Measurements from ENCODE around the gene FBLL1.
"Not testable (repeated sequence)": the region's sequence is repeated elsewhere in the genome, so short reads cannot be mapped to it uniquely, and the experiment has no call there.

Gene FBLL1

GRCh38 chr5:168528521-168529373 lies at the start of gene FBLL1:
TSS of gene FBLL1 (plus strand) at chr5:168529305. CDS start at chr5:168529505, 200 bp downstream.
- DNase-seq = peak; percentile 71

DNA sequence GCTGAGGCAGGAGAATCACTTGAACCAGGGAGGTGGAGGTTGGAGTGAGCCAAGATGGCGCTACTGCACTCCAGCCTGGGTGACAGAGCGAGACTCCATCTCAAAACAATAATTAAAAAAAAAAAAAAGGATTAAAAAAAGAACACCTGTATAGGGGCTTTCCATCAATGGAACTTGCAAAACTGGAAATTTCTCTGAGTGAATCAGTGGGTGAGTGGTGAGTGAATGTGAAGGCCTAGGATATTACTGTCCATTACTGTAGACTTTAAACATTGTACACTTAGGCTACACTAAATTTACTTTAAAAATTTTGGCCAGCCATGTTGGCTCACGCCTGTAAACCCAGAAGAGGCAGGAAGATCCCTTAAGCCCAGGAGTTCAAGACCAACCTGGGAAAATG lies 48.5 kb upstream of the FBLL1 start:
- DNase-seq = no peak

DNA sequence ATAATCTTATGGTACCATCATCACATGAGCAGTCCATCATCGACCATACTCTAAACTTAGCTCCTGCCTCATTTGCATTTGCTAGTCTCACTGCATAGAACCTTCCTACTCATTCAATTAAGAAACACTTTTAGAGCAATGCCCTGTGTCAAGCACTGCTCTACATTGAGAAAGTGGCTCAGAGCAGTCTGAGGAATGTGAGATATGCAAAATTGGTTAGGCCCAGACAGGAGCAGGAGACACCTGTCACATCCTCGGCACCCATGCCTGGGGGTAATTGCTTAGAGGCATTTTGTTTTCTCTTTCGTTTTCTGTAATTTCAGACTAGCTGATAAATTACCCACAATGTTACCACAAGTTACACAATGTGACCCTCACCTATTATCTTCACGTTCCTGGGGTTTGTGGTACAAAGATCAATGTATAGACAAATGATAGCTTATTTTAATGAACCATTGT lies 47.7 kb upstream of the FBLL1 start:
- peak; percentile 75 for DNase-seq

DNA sequence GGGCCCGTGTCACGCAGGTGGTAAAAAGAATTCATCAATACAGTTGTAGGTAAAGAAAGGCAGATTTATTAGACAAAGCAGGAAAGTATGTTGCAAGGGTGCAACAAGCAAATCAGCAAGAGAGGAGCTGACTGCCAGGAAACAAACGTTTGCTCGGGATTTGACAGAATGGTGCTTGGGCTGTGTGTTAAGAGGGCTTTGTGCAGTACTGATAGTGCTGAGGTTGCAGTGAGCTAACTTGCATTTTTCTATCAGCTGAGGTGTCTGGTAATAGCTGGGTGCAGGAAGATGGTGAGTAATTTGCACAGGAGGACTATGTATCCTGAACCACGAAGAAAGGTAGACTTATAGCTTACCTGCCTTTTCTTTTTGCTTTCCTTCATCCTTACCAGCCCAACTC lies 46.7 kb upstream of the FBLL1 start:
- no peak for DNase-seq

GRCh38 chr5:168486136-168486879 lies 42.8 kb upstream of the FBLL1 start, which contains the start of gene RARS1:
TSS of gene RARS1 (plus strand) at chr5:168486471. CDS start at chr5:168486499, 28 bp downstream.
- peak; percentile 98 for DNase-seq

DNA sequence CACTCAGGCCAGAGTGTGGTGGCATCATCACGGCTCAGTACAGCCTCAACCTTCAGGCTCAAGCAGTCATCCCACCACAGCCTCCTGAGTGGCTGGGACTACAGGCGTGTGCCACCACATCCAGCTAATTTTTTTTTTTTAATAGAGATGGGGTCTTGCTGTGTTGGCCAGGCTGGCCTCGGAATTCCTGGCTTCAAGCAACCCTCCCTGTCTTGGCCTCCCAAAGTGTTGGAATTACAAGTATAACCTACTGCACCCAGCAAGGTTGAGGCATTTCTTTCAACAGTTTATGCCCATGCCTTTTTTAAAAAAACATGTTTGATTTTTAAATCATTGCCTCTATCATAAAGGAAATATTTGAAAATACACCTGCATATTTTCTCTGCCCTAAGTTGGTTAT lies 40.0 kb upstream of the FBLL1 start:
- DNase-seq = no peak

- DNase-seq = no peak
Measured at GRCh38 chr5:168494057-168494555, 35.0 kb upstream of the FBLL1 start.

DNA sequence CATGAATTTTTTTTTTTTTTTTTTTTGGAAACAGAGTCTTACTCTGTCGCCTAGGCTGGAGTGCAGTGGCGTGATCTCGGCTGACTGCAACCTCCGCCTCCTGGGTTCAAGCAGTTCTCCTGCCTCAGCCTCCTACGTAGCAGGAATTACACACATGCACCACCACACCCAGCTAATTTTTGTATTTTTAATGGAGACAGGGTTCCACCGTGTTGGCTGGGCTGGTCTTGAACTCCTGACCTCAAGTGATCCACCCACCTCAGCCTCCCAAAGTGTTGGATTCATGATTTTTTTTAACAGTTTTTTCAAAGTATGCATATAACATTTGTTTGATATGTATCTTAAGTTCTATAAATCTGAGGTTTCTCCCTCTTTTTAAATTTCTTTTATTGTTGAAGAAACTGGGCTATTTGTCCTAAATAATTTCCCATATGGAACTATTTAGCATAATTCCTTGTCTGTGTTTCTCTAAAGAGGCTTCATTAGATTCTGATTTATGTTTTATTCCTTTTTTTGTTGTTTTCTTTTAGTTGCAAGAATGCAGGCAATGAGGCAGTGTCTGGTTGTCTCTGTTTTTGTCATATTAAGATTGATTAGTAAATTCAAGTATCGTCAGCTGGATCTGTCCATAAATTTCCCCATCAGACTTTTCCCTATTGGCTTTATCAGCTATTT lies 26.4 kb upstream of the FBLL1 start:
- no peak for DNase-seq

DNA sequence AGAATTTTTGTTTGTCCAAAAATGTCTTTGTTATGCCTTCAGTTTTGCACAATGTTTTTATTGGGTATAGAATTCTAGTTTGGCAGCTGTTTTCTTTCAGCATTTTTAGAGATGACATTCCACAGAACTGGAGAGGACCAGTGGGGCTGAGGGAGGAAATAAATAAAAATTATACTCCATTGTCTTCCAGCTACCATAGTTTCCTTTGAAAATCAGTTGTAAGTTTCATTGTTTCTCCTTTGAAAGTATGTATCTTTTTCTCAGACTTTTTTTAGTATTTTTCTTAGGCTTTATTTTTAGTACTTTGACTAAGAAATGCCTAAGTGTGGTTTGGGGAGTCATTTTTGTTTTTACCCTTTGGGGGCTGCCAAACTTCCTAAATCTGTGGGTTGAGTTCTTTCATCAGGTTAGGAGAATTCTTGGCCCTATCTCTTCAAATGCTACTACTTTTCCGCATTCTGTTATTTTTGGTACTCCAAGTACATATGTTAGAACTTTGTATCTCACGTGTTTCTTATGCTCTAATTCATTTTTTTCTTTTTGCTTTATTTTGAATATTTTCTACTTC lies 15.2 kb upstream of the FBLL1 start:
- no peak for DNase-seq

- DNase-seq = no peak
Measured at GRCh38 chr5:168525856-168526255, 3.2 kb upstream of the FBLL1 start.

- DNase-seq = no peak
Measured at GRCh38 chr5:168527756-168528295, 1.3 kb upstream of the FBLL1 start.

DNA sequence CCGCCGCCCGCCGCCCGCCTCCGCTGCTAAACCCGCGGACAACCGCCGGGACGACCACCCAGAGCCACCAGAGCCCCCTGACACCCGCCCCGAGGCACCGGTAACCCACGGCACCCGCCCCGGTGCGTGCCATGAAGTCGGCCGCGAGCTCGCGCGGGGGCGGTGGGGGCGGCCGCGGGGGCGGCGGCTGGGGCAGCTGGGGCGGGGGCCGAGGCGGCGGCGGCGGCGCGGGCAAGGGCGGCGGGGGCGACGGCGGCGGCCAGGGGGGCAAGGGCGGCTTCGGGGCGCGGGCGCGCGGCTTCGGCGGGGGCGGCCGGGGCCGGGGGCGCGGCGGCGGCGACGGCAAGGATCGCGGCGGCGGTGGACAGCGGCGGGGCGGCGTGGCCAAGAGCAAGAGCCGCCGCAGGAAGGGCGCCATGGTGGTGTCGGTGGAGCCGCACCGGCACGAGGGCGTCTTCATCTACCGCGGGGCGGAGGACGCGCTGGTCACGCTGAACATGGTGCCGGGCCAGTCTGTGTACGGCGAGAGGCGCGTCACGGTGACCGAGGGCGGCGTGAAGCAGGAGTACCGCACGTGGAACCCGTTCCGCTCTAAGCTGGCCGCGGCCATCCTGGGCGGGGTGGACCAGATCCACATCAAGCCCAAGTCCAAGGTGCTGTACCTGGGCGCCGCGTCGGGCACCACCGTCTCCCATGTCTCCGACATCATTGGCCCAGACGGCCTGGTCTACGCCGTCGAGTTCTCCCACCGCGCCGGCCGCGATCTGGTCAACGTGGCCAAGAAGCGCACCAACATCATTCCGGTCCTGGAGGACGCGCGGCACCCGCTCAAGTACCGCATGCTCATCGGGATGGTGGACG lies 499 bp downstream of the FBLL1 start:
- no peak for DNase-seq

DNA sequence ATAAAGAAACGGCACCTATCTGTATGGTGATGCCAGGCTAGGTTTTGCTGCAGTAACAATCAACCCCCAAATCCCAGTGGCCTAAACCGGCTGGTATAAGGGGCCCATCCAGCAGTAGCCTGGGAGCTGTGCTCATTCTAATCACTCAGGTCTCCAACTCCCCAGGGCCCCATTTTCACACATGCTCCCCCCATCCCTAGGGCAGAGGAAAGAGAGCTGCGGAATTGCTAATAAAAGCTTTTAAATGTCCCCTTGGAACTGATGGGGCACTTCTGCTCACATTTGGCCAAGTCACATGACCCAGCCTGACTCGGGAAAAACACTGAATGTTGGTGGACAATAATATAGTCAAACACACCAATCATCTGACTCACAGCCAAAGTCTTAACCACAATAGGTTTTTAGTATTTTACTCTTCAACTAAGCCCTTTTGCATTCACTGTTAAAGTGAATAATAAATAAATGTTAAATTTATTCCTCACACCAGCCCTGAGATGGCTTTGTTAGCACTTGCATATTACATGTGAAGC lies 1.6 kb downstream of the FBLL1 start:
- no peak for DNase-seq

DNA sequence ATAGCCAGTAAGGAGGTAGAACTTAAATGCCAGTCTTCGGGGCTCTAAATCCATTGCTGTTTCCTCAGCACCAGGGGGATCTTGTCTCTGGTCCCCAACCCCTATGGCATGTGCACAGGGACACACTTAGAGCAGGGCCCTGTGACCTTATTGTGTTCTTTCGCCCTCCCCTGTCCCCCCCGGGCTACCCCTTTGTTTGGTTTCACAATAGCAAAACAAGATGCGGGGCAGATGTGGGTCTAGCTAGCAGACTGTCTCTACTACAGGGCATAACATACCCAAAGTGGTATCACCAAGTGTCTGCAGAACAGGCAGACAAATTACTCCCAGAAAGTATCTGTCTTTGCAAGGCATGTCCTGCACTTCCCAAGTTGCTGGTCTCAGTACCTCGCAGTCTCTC lies 2.1 kb downstream of the FBLL1 start:
- no peak for DNase-seq

DNA sequence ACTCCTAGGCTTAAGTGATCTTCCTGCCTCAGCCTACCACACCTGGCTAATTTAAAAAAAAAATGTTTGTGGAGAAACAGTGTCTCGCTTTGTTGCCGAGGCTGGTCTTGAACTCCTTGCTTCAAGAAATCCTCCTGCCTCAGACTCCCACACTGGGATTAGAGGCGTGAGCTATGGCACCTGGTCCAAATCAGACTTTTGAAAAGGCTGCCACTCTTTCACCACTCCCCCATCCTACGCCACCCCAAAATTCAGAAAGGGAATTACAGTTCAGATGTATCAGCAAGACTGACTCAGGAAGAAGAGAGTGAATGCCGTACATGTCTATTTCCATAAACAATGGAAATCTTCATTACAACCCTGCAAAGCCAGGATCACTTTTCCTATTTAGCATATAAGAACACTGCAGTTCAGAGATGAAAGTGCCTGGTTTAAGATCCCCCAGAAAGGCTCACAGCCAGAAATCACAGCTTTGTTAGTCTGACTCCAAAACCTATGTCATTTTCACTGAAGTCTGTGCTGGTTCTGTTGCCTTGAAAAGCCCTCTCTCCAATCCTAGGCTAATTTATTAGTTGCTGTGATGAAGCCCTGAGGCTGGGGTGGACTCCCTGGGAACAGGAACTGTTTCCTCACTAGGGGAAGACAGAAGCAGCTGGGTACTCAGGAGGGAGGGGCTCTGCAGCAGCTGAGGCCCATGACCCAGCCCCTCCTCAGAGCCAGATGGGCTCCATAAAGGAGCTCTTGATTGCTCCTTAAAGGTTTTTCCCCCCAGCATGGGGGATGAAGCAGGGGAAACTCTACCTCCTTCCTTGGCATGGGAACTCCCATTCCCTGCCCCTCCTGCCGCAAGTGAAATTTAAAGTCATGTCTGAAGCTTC lies 3.1 kb downstream of the FBLL1 start:
- DNase-seq = no peak

- not testable (repeated sequence) for DNase-seq
Measured at GRCh38 chr5:168534351-168534750, 5.2 kb downstream of the FBLL1 start.

DNA sequence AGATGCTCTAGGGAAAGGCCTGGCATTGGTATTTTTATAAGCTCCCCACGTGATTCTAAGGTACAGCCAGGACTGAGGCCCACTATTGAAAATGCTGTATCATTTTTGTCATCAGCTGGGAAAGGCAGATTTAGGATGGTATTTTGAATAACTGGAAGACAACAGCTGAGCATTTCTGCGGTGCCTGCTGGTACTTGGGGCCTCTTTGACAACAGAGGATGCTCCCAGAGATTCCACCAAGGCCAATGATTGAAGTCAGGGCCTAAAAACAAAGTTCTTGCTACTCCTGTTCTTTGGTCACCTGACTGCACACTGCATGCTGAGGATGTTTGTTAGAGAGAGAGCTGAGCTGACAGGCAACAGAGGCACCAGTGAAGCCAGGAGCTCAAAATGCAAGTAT lies 8.1 kb downstream of the FBLL1 start:
- DNase-seq = no peak

GRCh38 chr5:168549554-168549953 lies 20.4 kb downstream of the FBLL1 start:
- no peak for DNase-seq

- no peak for DNase-seq
Measured at GRCh38 chr5:168550656-168551055, 21.6 kb downstream of the FBLL1 start.

DNA sequence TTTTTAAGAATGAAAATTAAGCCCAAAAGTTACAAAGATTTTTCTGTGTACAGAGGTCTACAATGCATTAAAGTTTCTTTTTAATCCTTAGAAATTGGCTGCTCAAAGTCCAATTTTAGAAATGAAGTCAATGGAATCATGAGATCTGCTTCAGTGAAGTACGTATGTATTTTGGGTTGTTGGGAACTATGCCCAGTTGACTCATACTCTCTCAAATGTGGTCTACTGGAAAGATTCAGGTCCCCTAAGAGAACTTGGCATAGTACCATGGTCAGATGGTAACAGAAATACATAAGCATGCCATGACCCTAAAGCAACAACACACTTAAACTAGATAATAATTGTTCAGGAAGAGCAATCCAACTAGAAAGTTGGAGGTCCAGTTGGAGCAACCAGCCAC lies 23.0 kb downstream of the FBLL1 start:
- no peak for DNase-seq

Measured in islet precursor cell (in vitro differentiated cells).